Measurements from ENCODE around the gene PYGM. TPM values are rescaled to one million over a fixed set of nuclear protein-coding genes. Genes with fewer than 3 reads are reported as not detected.

PYGM gene
- total RNA-seq, 1 experiment from 2014 or later = 1.6 TPM

DNA sequence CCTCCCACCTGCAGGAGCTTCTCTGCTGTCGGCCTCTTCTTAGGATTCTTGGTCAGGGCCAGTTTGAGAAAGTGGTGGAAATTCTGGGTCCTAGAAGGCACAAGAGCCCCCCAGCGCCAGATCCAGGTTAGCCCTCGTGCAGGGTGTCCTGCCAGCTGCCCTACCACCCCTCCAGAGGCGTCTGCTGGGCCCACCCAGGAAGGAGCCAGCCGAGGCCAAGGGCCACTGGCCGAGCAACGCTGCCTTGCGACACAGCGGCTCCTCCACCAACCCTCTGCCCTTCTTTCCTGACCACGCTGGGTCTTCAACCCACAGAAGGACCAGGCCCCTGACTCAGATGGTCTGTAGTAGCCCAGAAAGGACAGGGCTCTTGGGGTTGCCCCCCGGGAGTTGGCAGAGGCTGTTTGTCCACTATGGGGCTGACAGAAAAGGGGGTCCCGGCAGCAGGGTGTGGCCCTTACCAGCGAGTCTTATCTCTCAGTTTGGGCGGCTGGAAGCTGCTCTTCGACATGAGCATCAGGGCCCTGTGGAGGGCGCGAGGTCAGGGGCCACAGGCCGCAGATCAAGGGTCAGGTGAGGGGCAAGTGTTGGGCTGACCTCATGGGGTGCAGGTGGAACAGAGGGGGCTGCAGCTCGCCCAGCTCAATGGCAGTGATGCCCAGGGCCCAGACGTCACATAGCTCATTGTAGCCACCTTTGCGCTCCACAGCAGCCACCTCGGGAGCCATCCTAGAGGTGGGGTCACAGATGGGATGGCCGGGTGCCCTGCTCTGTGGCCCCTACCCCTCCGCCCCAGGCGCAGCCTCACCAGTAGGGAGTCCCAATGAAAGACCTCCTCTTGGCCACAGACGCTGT is 40.8 kb upstream of the PYGM start:
- Histone ChIP-seq H3K79me2 (ENCODE audit: low read depth) (no peaks in the 10 kb centered on the region), H4K20me1 (ENCODE audit: insufficient read depth) (no peaks in the 10 kb centered on the region), H2AFZ (no peak overlapping the region), H3K9me3 (ENCODE audit: insufficient read depth, low read depth) (no peaks in the 10 kb centered on the region), H3K4me1 (replicated peaks; ENCODE audit: insufficient read depth) (peaks cover 20% of the 10 kb centered on the region), H3K4me2 (no peak overlapping the region), H3F3A (ENCODE audit: insufficient read depth, low read depth) (peaks cover 20% of the 10 kb centered on the region), H3K4me3 (no peak overlapping the region), H3K27ac (no peak overlapping the region), H3K9me2 (ENCODE audit: insufficient read depth) (no peaks in the 10 kb centered on the region), H3K36me3 (ENCODE audit: low read depth) (no peaks in the 10 kb centered on the region; the same call in 1 of the 2 replicates), H3K27me3 (ENCODE audit: insufficient read depth, low read depth) (no peaks in the 10 kb centered on the region)
- TF ChIP-seq EZH2 (IDR thresholded peaks at IDR 0.05; ENCODE audit: low read depth) = no peak
- TF ChIP-seq, protein P1, sequence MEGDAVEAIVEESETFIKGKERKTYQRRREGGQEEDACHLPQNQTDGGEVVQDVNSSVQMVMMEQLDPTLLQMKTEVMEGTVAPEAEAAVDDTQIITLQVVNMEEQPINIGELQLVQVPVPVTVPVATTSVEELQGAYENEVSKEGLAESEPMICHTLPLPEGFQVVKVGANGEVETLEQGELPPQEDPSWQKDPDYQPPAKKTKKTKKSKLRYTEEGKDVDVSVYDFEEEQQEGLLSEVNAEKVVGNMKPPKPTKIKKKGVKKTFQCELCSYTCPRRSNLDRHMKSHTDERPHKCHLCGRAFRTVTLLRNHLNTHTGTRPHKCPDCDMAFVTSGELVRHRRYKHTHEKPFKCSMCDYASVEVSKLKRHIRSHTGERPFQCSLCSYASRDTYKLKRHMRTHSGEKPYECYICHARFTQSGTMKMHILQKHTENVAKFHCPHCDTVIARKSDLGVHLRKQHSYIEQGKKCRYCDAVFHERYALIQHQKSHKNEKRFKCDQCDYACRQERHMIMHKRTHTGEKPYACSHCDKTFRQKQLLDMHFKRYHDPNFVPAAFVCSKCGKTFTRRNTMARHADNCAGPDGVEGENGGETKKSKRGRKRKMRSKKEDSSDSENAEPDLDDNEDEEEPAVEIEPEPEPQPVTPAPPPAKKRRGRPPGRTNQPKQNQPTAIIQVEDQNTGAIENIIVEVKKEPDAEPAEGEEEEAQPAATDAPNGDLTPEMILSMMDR (conservative IDR thresholded peaks at IDR 0.05) = no peak
- no TSS peak for BruUV-seq (replicated peaks)
- intact Hi-C loops (cut with micrococcal nuclease; ENCODE audit: unreplicated experiment) = no loop called here
- no peak for DNase-seq
- ChIA-PET POLR2A (ENCODE audit: unreplicated experiment) (no interaction called here), CTCF (interaction anchor here (0.6 kb wide), 1 partner anchor 124 kb away, joined by 4 read pairs; the partner anchor contains the start of gene PPP2R5B)

DNA sequence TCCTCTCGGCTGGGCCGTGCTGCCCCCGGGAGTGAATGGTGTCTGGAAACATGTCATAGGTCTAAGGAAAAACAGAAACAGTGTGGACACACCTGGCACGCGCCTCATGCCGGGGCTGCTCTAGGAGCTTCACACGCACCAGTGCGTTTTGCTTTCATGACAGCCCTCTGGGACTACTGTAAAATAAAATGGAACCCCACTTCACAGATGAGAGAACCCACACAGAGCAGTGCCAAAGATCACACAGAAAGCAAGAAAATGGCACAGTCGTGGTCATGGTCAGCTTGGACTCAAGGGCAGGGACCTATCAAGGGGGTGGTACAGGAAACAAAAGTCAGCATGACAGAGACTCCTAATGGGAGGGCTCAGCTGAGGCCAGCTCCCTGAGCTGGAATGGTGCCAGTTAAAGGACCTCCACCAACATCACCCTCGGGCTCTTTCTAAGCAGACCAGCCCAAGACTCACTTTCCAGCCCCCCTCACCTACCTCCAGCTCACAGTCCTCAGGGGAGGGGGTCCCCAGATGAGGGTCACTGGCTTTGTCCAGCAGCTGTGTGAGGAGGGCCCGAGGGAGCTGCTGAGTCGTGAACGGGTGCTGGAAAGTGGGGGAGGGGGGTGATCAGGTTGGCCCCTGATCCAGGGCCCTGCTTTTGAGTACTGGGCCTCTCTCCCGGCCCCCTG is 40.0 kb upstream of the PYGM start:
- Histone ChIP-seq H3K4me3 (no peak overlapping the region), H4K20me1 (ENCODE audit: insufficient read depth) (no peaks in the 10 kb centered on the region), H3K9me3 (ENCODE audit: insufficient read depth, low read depth) (no peaks in the 10 kb centered on the region), H3K4me2 (no peak overlapping the region), H3F3A (ENCODE audit: insufficient read depth, low read depth) (peaks cover 20% of the 10 kb centered on the region), H3K27me3 (ENCODE audit: insufficient read depth, low read depth) (no peaks in the 10 kb centered on the region), H3K4me1 (replicated peaks; ENCODE audit: insufficient read depth) (peaks cover 18% of the 10 kb centered on the region), H2AFZ (no peak overlapping the region), H3K27ac (no peak overlapping the region), H3K79me2 (ENCODE audit: low read depth) (no peaks in the 10 kb centered on the region), H3K9me2 (ENCODE audit: insufficient read depth) (no peaks in the 10 kb centered on the region), H3K36me3 (ENCODE audit: low read depth) (no peaks in the 10 kb centered on the region)
- DNase-seq = no peak
- no peak for TF ChIP-seq EZH2 (IDR thresholded peaks at IDR 0.05; ENCODE audit: low read depth)
- TF ChIP-seq, protein P1 (conservative IDR thresholded peaks at IDR 0.05) = no peak
- BruUV-seq (replicated peaks) = no TSS peak
- CTCF ChIA-PET = no interaction called here
- POLR2A ChIA-PET (ENCODE audit: unreplicated experiment) = no interaction called here
- intact Hi-C loops (cut with micrococcal nuclease; ENCODE audit: unreplicated experiment) = no loop called here

DNA sequence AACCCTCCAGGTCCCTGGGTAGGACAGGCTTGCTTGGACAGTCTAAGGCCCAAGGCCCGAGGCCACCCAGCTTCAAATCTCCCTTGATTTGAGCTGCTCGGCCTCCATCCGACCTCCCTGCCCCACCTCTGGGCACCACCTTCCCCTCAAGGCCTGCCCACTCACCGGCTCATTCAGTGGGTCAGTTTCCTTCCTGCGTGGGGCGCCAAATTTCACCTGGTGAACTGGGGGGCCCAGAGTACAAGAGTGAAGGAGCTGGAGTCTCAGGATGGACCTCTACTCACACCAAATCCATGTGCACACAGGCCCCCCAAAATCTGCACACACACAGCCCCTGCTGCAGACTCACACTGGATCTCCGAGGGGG is 39.5 kb upstream of the PYGM start:
- Histone ChIP-seq H3K9me3 (ENCODE audit: insufficient read depth, low read depth) (no peaks in the 10 kb centered on the region), H2AFZ (no peak overlapping the region), H3K4me1 (replicated peaks; ENCODE audit: insufficient read depth) (peaks cover 12% of the 10 kb centered on the region), H3K27me3 (ENCODE audit: insufficient read depth, low read depth) (no peaks in the 10 kb centered on the region), H3K9me2 (ENCODE audit: insufficient read depth) (no peaks in the 10 kb centered on the region), H3K27ac (no peak overlapping the region), H3K79me2 (ENCODE audit: low read depth) (no peaks in the 10 kb centered on the region), H4K20me1 (ENCODE audit: insufficient read depth) (no peaks in the 10 kb centered on the region), H3K4me3 (no peak overlapping the region), H3F3A (ENCODE audit: insufficient read depth, low read depth) (peaks cover 19% of the 10 kb centered on the region), H3K4me2 (no peak overlapping the region), H3K36me3 (ENCODE audit: low read depth) (no peaks in the 10 kb centered on the region)
- no peak for DNase-seq
- no peak for TF ChIP-seq EZH2 (IDR thresholded peaks at IDR 0.05; ENCODE audit: low read depth)
- TF ChIP-seq, protein P1 (conservative IDR thresholded peaks at IDR 0.05) = no peak
- ChIA-PET CTCF (no interaction called here), POLR2A (ENCODE audit: unreplicated experiment) (no interaction called here)
- no TSS peak for BruUV-seq (replicated peaks)
- intact Hi-C loops (cut with micrococcal nuclease; ENCODE audit: unreplicated experiment) = no loop called here
